HG03442 (cell line): ENCODE results near the gene MRGPRE.

Experiments used
- ATAC-seq: cut with Tn5 transposase; IDR thresholded peaks from one replicate; pipeline ENCODE4 v1.9.1; 2021; ENCODE audit warnings: mild to moderate bottlenecking, moderate library complexity; ENCODE audit not compliant: unreplicated experiment

Gene MRGPRE

GRCh38 chr11:3197044-3197695 is 35.0 kb downstream of the MRGPRE start:
- ATAC-seq = no peak

GRCh38 chr11:3196161-3197043 is 35.8 kb downstream of the MRGPRE start:
- no peak for ATAC-seq

- no peak for ATAC-seq
These were observed 36.7 kb downstream of the MRGPRE start for GRCh38 chr11:3195251-3196160.

- ATAC-seq = no peak
These were observed 38.0 kb downstream of the MRGPRE start for GRCh38 chr11:3194016-3194816.

- ATAC-seq = no peak
These were observed 38.7 kb downstream of the MRGPRE start for GRCh38 chr11:3193373-3194015.

GRCh38 chr11:3192511-3193372 is 39.5 kb downstream of the MRGPRE start:
- ATAC-seq = no peak

GRCh38 chr11:3191586-3192324 is 40.5 kb downstream of the MRGPRE start:
- no peak for ATAC-seq

GRCh38 chr11:3190600-3190999 is 41.6 kb downstream of the MRGPRE start:
- no peak for ATAC-seq

DNA sequence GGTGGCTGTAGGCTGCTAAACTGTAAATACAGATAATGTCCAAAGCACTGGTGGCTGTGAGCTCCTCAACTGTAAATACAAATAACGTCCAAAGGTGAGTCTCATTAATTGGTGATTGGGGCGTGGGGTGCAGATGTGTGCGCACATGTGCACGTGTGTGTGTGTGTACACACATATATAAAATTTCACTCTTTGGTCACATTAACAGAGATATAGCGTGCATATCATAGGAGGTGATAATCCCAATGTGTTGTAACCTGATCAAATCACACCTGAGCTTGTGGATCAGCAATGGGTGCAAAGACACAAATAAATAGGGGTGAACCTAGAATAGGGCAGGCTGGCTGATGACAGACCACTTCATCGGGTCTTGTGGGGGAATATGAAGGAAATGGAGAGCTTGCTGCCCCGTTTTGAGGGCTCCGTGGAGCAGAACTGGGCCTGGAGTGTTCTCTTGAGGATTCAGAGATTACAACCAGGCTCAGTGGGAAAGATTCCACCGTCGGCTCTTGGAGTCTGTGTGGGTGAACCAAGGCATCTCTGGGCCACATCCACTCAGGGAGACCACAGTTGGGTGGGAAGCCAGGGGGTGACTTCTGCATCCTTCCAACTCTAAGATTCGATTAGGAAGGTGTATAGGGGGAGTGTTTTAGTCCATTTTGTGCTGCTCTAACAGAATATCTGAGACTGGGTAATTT is 42.2 kb downstream of the MRGPRE start:
- ATAC-seq = no peak

DNA sequence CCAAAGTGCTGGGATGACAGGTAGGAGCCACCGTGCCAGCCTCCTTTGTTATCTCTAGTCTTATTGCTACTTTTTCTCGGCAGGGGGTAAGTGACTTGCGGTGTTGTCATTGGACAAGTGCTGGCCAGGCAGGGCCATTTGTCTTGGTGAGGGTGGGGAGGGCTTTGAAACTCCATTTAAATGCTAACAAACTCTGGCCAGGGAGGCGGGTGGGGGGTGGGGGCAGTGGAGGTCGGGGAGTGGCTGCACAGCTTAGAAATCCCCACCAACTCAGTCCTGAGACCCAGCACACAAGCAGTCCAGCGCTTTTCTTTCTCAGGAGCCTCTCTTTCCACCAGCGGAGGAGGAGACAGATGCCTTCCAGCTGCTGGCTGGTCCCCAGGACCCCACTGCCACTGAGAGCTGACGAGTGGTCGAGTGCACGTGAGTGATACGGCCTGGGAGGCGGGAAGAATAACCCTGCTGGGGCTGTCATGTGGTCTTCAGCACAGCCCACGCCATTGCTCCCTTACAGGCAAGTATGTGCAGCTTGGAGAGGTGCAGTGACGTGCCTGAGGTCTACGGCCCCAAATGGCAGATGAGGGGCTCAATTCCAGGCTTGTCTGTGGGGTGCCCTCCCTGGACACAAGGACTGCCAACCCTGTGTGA is 42.9 kb downstream of the MRGPRE start:
- ATAC-seq = no peak

GRCh38 chr11:3188496-3189195 is 43.6 kb downstream of the MRGPRE start:
- no peak for ATAC-seq

GRCh38 chr11:3186166-3186953 is 45.9 kb downstream of the MRGPRE start:
- ATAC-seq = no peak

- no peak for ATAC-seq
These were observed 47.4 kb downstream of the MRGPRE start for GRCh38 chr11:3184732-3185347.

- ATAC-seq = no peak
These were observed 48.7 kb downstream of the MRGPRE start for GRCh38 chr11:3183523-3183922.

- ATAC-seq = no peak
These were observed 49.8 kb downstream of the MRGPRE start for GRCh38 chr11:3182462-3182852.
